Endothelial cell (in vitro differentiated cells): ENCODE results near the gene EMCN. TPM values are rescaled to one million over a fixed set of nuclear protein-coding genes. Genes with fewer than 3 reads are reported as not detected.

Source experiments
- DNase-seq: peaks from one replicate; pipeline ENCODE4 v3.0.0; 2021; ENCODE audit warnings: low spot score
- H3K27ac Mint-ChIP-seq: one replicate; pipeline ENCODE4 v1.8.0; 2021; ENCODE audit warnings: mixed read lengths, inconsistent platforms; ENCODE audit not compliant: unreplicated experiment
- H3K27me3 Mint-ChIP-seq: one replicate; pipeline ENCODE4 v1.8.0; 2021; ENCODE audit warnings: mild to moderate bottlenecking, moderate library complexity, mixed read lengths, inconsistent platforms; ENCODE audit not compliant: unreplicated experiment
- H3K36me3 Mint-ChIP-seq: one replicate; pipeline ENCODE4 v1.8.0; 2021; ENCODE audit warnings: mild to moderate bottlenecking, low read depth, mixed read lengths, inconsistent platforms; ENCODE audit not compliant: unreplicated experiment
- H3K4me1 Mint-ChIP-seq: one replicate; pipeline ENCODE4 v1.8.0; 2021; ENCODE audit warnings: mild to moderate bottlenecking, mixed read lengths, inconsistent platforms; ENCODE audit not compliant: unreplicated experiment
- H3K4me3 Mint-ChIP-seq: one replicate; pipeline ENCODE4 v1.8.0; 2021; ENCODE audit warnings: mild to moderate bottlenecking, mixed read lengths, inconsistent platforms; ENCODE audit not compliant: unreplicated experiment
- H3K9me3 Mint-ChIP-seq: one replicate; pipeline ENCODE4 v1.8.0; 2021; ENCODE audit warnings: mixed read lengths, inconsistent platforms; ENCODE audit not compliant: unreplicated experiment
- CTCF ChIP-seq: fragments of 200-600 bp; sonication (generic); IDR thresholded peaks from one replicate; pipeline ENCODE4 v1.5.0; 2021; ENCODE audit warnings: antibody characterized with exemption; ENCODE audit not compliant: unreplicated experiment
- total RNA-seq: library from RNA; stranded (reverse); fragmentation: NEBNext Ultra II Directional; extraction: Animal tissue kit (Norgen Biotek cat#: 25700); gene quantifications from one replicate; pipeline ENCODE4 v1.2.1, GENCODE V29; 2021; ENCODE audit not compliant: unreplicated experiment

EMCN gene
- total RNA-seq, 1 donor from 2014 or later: 70.4 TPM

GRCh38 chr4:100450449-100450848 lies 67.4 kb downstream of the EMCN start:
- peaks cover 11% of the 10 kb centered on the region for H3K36me3 Mint-ChIP-seq
- no peak overlapping the region for H3K4me3 Mint-ChIP-seq
- H3K27me3 Mint-ChIP-seq: no peaks in the 10 kb centered on the region
- TF ChIP-seq CTCF: no peak
- no peak for DNase-seq
- H3K4me1 Mint-ChIP-seq: no peaks in the 10 kb centered on the region
- H3K27ac Mint-ChIP-seq: no peak overlapping the region
- no peaks in the 10 kb centered on the region for H3K9me3 Mint-ChIP-seq

GRCh38 chr4:100431416-100431815 lies 86.4 kb downstream of the EMCN start:
- TF ChIP-seq CTCF: no peak
- Mint-ChIP-seq H3K27ac (no peak overlapping the region), H3K4me3 (no peak overlapping the region), H3K36me3 (peaks cover 25% of the 10 kb centered on the region), H3K4me1 (peaks cover 5% of the 10 kb centered on the region), H3K27me3 (peaks cover 3% of the 10 kb centered on the region), H3K9me3 (no peaks in the 10 kb centered on the region)
- no peak for DNase-seq

GRCh38 chr4:100430451-100430850 lies 87.4 kb downstream of the EMCN start:
- Mint-ChIP-seq H3K4me1 (peaks cover 5% of the 10 kb centered on the region), H3K4me3 (no peak overlapping the region), H3K27ac (no peak overlapping the region), H3K27me3 (peaks cover 4% of the 10 kb centered on the region), H3K36me3 (peaks cover 20% of the 10 kb centered on the region), H3K9me3 (no peaks in the 10 kb centered on the region)
- no peak for DNase-seq
- TF ChIP-seq CTCF: no peak

- Mint-ChIP-seq H3K4me3 (no peak overlapping the region), H3K27me3 (peaks cover 4% of the 10 kb centered on the region), H3K36me3 (peaks cover 18% of the 10 kb centered on the region), H3K27ac (no peak overlapping the region), H3K9me3 (no peaks in the 10 kb centered on the region), H3K4me1 (peaks cover 5% of the 10 kb centered on the region)
- DNase-seq: no peak
- no peak for TF ChIP-seq CTCF
Observed at GRCh38 chr4:100429616-100430015, 88.2 kb downstream of the EMCN start.

GRCh38 chr4:100428051-100428450 lies 89.8 kb downstream of the EMCN start:
- no peak for TF ChIP-seq CTCF
- no peak overlapping the region for H3K27ac Mint-ChIP-seq
- no peak for DNase-seq
- H3K36me3 Mint-ChIP-seq: peaks cover 9% of the 10 kb centered on the region
- peaks cover 4% of the 10 kb centered on the region for H3K27me3 Mint-ChIP-seq
- H3K4me1 Mint-ChIP-seq: peaks cover 4% of the 10 kb centered on the region
- no peaks in the 10 kb centered on the region for H3K9me3 Mint-ChIP-seq
- H3K4me3 Mint-ChIP-seq: no peak overlapping the region
